HG02885 (cell line): ENCODE measurements around the gene AKAP14.
A peak's percentile ranks its signal among the peaks of the same experiment; 100 is the strongest.
"Not testable (repeated sequence)": the region's sequence is repeated elsewhere in the genome, so short reads cannot be mapped to it uniquely, and the experiment has no call there.

Experiments
- ATAC-seq: cut with Tn5 transposase; IDR thresholded peaks from one replicate; pipeline ENCODE4 v1.9.1; 2021; ENCODE audit warnings: mild to moderate bottlenecking; ENCODE audit not compliant: unreplicated experiment, poor library complexity

The AKAP14 gene

GRCh38 chrX:119919835-119920585 is 24.3 kb downstream of the AKAP14 start:
- ATAC-seq = no peak

- not testable (repeated sequence) for ATAC-seq
Observed at GRCh38 chrX:119922391-119922790, 26.7 kb downstream of the AKAP14 start.

- ATAC-seq = no peak
Observed at GRCh38 chrX:119935215-119935874, 39.7 kb downstream of the AKAP14 start.

GRCh38 chrX:119941336-119941735 is 45.6 kb downstream of the AKAP14 start:
- ATAC-seq = no peak

GRCh38 chrX:119942173-119942819 is 46.6 kb downstream of the AKAP14 start:
- ATAC-seq = no peak

GRCh38 chrX:119942831-119943184 is 47.1 kb downstream of the AKAP14 start:
- ATAC-seq = peak; percentile 23

GRCh38 chrX:119943185-119943988 is 47.7 kb downstream of the AKAP14 start, which contains the start of gene NKAP:
Gene NKAP, minus strand, starts transcription at chrX:119943751. Its CDS starts 146 bp downstream, at chrX:119943605.
- peak; percentile 79 for ATAC-seq

- no peak for ATAC-seq
Observed at GRCh38 chrX:119945481-119945880, 49.8 kb downstream of the AKAP14 start.

GRCh38 chrX:119948381-119948780 is 52.7 kb downstream of the AKAP14 start:
- ATAC-seq = no peak

GRCh38 chrX:119954374-119954773 is 58.7 kb downstream of the AKAP14 start:
- no peak for ATAC-seq

- ATAC-seq = not testable (repeated sequence)
Observed at GRCh38 chrX:119955807-119956570, 60.3 kb downstream of the AKAP14 start.

GRCh38 chrX:119960625-119961024 is 64.9 kb downstream of the AKAP14 start:
- ATAC-seq = no peak

- not testable (repeated sequence) for ATAC-seq
Observed at GRCh38 chrX:119966837-119967236, 71.1 kb downstream of the AKAP14 start.
